Stimulated activated CD8-positive, alpha-beta memory T cell treated with anti-CD3 and anti-CD28 coated beads, Interleukin-12 subunit alpha, Interleukin-12 subunit beta, amount 100 ng/mL, for 4 hours (primary cell): ENCODE results near the gene HEPACAM2.

ENCODE experiments used
- DNase-seq: peaks from one replicate; pipeline ENCODE4 v3.0.0-alpha.2; 2020; ENCODE audit warnings: low read depth

HEPACAM2 gene

DNA sequence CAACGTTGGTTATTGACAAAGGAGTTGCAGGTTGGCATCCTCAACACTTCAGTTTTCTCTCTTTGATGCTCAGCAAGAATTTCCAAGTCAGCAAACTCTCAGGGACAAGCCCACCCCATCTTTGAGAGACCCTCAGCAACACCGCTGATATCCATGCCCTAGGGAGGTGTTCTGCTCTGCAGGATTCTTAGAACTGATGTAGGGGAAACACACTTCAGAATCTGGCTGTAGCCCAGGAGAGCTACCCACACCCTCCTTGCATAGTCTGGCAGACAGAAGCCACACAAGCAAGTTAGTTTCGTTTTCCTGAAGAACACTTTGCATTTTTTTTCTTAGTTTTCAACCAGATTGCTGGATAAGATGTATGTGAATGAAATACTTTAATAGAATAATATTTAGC, 78.9 kb downstream of the HEPACAM2 start:
- DNase-seq, result peak; percentile 8

DNA sequence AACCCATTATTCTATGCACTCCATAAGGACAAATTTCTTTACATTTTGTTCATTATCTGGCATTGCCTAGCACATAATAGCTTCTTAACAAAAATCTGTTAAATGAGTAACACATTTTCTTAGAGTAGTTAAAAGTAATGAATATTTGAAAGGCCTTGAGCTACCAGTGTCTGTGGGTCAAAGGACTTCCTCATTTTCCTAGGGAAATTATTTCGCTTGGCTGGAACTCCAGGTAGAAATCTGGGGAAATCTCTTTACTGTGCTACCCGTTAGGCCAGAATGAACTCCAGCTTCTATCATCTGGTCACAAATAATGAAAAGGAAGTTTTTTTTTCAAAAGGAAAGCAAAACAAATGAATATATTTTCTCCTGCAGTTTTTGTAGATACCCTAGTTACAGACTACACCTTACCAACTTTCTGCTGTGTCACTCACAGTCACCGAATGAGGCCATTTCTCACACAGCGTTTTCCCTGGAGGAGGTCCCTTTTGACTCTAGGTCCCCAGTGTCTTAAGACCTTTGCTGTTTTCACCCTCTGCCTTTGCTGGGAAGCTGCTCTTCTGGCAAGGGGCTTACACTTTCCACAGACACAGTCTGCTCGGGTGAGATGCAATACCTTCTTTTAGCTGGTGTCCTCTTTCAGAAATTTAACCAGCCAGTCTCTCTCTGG, 79.7 kb downstream of the HEPACAM2 start:
- no peak for DNase-seq

DNA sequence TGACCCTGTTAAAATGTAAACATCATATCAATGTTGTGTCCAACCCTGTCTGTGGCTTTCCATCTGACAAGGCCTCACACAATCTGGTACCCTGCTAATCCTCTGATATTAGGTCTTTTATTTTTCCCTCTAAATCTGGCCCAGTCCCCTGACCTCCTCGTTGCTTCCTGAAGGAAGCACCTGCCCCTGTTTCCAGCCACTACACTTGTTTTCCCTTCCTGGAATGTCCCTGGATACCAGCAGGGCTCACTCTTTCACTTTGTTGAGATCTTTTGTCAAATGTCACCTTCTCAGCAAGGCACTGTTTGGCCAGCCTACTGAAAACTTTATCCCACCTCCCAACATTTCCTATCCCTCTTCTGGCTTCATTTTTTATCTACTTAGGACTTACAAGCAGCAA, 80.2 kb downstream of the HEPACAM2 start:
- no peak for DNase-seq

DNA sequence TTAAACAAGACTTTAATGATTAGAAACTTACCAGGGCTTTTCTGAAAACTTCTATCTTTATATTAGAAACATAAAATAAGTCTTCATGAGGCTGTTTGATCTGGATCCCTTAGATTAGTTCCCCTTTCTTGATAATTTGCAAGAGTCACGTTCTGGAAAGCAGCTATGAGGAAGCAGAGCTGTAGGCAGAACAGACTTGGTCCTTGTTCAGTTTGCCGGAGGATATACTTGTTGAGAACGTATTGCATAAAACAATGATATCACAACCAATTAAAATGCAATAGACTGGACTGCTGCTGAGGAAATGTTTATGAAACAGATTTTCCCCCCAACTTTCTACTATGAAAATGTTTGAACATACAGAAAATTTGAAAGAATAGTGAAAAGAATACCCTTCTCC, 80.9 kb downstream of the HEPACAM2 start:
- no peak for DNase-seq

DNA sequence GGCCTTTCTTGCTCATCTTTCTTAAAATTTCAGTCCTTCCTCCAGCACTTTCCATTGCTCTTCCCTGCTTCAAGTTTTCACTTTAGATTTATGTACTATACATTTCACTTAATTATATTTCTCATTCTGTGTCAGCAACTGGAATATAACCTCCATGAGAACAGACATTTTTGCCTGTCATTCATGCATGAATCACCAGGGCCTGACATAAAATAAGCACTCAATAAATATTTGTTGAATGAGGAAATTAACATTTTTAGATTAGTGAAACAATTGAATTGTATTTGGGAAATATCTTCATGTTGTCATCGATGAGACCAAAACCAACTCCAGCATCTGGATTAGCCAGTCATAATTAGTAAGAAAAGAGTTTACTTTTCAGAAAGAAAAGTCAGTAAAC, 84.1 kb downstream of the HEPACAM2 start:
- no peak for DNase-seq

DNA sequence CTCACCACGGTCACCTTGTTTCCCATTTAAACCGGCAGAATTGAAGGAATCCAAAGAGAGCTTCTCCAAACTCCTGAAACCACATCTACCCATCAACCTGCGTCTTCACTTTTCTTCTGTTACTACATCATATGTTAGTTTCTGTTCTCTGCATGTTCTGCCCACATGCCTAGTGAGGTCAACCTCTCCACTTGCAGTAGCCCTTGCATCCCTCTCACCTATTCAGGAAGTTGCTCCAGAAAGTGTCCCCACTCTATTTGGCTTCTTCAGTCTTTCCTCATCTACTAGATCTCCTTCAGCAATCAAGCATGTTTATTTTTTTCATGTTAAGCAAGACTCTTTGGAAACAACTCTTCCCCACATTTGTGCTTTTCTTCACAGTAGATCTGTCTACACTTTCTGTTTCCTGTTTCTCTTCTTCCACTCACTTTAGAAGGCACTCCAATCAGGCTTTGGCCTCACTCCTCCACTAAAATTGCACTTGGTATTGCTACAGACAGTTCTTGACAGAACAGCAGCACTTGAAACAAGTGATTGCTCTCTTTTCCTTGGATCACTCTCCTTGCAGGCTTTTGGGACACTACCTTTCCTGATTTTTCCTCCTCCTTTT, 85.6 kb downstream of the HEPACAM2 start:
- no peak for DNase-seq

DNA sequence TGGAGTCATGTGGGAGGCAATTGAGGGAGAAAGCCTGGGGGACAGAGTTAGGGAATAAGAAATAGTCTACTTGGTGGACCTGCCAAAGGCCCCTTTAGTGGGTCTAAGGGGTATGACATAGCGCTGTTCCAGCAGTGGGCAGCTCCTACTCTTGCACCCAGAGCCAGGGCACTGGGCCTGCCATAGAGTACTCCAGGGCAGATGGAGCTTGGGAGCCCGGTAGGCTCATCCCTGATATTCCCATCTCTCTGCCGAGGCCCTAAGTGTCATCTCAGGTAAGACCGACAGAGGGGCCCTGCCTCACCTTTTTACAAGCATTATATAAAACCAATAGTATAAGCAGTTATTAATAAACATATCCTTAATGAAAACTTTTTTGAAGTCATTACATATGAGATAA, 87.7 kb downstream of the HEPACAM2 start:
- DNase-seq, result no peak
